ENCODE results near the gene CACNA2D1.

Gene CACNA2D1

DNA sequence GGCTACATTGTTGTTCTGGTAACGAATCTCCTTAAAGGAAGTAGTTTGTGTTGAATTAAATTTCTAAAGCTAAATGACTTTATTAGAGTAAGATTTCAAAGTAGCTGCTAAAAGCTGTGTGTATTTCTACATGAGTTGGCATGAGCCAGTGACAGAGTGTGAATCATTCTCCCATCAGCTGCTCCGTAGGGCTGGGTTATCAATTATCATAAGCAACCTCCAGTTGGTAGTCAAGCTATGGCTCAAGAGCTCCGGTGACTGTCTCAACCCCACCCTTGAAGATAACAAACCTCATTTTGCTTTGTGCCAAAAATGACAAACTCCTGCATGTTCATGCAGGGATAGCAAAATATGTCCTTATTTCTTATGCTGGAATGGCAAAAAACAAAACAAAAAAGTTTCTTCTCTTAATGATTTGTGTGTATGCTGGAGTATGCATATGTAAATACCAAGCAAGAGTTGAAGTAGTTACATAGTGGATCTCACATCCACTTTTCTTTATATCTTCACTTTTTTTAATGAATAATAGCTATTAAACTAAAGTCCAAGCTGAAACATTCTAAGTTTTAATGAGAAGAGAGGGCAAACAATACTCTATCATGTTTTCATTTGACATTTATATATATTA, 249.4 kb downstream of the CACNA2D1 start:
- TF ChIP-seq, protein P1, sequence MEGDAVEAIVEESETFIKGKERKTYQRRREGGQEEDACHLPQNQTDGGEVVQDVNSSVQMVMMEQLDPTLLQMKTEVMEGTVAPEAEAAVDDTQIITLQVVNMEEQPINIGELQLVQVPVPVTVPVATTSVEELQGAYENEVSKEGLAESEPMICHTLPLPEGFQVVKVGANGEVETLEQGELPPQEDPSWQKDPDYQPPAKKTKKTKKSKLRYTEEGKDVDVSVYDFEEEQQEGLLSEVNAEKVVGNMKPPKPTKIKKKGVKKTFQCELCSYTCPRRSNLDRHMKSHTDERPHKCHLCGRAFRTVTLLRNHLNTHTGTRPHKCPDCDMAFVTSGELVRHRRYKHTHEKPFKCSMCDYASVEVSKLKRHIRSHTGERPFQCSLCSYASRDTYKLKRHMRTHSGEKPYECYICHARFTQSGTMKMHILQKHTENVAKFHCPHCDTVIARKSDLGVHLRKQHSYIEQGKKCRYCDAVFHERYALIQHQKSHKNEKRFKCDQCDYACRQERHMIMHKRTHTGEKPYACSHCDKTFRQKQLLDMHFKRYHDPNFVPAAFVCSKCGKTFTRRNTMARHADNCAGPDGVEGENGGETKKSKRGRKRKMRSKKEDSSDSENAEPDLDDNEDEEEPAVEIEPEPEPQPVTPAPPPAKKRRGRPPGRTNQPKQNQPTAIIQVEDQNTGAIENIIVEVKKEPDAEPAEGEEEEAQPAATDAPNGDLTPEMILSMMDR (conservative IDR thresholded peaks at IDR 0.05; ENCODE audit: low read depth, low read length) = no peak
- DNase-seq (ENCODE audit: low read depth) = no peak
- no peak overlapping the region for H3K4me3 ChIP-seq (ENCODE audit: low read length)

DNA sequence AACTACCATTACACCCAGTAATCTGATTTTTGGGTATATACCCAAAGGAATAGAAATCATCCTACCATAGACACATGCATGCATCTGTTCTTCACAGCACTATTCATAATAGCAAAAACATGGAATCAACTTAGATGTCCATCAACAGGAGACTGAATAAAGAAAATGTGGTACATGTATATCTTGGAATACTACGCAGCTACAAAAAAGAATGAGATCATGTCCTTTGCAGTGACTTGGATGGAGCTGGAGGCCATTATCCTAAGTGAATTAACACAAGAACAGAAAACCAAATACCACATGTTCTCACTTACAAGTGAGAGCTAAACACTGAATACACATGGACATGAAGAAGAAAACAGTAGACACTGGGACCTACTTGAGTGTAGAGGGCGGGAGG, 254.9 kb downstream of the CACNA2D1 start:
- TF ChIP-seq, protein P1 (conservative IDR thresholded peaks at IDR 0.05; ENCODE audit: low read depth, low read length) = no peak
- DNase-seq (ENCODE audit: low read depth) = no peak
- no peak overlapping the region for H3K4me3 ChIP-seq (ENCODE audit: low read length)

DNA sequence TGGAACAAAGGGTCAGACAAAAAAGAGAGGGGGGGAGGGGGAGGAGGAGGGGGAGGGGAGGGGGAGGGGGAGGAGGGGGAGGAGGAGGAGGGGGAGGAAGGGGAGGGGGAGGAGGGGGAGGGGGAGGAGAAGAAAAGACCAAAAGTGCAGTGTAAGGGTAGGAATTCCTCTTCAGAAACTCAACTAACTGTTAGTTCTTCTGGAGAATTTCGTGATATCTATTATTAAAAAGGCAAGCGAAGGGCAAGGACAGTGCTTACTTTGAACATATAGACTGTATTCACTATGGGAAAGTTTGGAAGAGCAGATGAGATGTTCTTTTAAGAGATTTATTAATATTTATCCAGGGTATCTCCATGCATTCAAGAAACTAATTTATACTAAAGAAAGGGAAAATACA, 258.1 kb downstream of the CACNA2D1 start:
- no peak for DNase-seq (ENCODE audit: low read depth)
- H3K4me3 ChIP-seq (ENCODE audit: low read length) = no peak overlapping the region
- TF ChIP-seq, protein P1 (conservative IDR thresholded peaks at IDR 0.05; ENCODE audit: low read depth, low read length) = no peak

DNA sequence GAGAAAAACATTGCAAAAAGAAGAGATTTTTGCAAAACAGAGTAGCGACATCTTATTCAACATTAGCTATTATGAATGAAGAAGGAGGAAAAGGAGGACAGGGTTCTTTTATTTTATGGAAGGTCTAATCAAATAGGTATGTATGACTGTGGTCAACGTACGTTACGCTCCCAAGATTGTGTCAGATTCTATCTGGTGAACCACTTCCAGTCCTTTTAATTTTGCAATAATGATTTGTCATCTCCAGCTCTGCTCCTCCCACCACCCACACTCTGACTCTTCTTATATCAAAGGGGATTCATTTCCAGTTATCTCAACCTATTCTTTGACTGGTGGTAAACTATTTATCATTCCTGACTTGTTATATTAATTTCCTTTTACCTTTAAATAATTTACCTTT, 259.9 kb downstream of the CACNA2D1 start:
- H3K4me3 ChIP-seq (ENCODE audit: low read length) = no peak overlapping the region
- TF ChIP-seq, protein P1 (conservative IDR thresholded peaks at IDR 0.05; ENCODE audit: low read depth, low read length) = no peak
- no peak for DNase-seq (ENCODE audit: low read depth)

DNA sequence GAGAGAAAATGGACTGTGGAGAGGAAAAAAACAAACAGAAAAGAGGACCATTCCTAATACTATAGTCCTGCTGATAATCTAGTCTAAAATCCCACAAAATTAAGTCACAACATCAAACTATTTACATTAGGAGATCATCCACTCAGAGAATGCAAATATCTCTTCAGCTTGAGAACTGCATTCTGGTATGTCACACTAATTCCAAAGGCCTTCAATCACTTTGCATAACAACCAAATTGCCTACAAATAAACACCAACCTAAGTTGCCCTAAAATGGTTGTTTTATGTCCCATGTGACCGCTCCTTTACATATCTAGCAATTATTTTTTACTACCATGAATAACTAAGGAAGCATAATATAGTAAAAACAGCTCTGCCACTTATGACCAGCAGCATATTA, 264.3 kb downstream of the CACNA2D1 start:
- no peak for DNase-seq (ENCODE audit: low read depth)
- no peak overlapping the region for H3K4me3 ChIP-seq (ENCODE audit: low read length)
- TF ChIP-seq, protein P1 (conservative IDR thresholded peaks at IDR 0.05; ENCODE audit: low read depth, low read length) = no peak

DNA sequence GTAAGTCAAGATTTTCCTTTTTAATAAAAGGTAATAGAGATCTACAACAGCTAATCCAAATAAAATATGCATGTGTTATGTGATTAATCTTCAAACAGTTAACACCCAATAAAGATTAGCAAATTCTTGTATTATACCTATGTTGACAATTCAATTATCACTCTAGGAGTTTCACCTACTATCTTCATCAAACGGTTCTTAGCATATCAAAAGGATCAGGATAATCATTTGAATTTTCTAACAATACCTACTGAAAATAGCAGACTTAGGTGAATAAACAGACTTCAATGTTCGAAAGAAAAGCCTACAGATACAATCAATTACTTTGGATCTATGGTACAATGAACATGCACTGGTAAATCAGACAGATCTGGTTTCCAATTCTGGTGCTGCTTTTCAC, 268.3 kb downstream of the CACNA2D1 start:
- TF ChIP-seq, protein P1 (conservative IDR thresholded peaks at IDR 0.05; ENCODE audit: low read depth, low read length) = no peak
- no peak for DNase-seq (ENCODE audit: low read depth)
- H3K4me3 ChIP-seq (ENCODE audit: low read length) = no peak overlapping the region

DNA sequence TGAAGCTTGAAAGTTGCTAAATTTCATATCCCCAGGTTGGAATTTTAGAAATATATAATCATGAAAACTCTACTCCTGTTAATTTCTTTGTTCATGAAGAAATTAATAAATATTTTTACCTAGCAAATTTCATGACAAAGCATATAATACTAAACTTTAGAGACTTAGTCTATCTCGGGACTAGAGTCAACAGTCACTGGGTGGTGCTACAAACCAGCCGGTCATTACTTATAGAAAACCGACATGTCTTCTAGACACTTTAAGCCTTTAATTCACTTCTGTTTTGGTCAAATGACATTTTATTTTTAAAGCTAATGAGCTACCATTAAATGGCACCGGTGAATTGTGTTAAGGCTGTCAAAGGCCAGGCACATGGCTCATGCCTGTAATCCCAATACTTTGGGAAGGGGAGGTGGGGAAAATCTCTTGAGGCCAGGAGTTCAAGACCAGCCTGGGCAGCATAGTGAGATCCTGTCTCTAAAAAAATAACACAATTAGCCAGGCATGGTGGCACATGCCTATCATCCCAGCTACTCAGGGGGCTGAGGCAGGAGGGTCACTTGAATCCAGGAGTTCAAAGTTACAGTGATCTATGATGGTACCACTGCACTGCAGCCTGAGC, 270.1 kb downstream of the CACNA2D1 start:
- DNase-seq (ENCODE audit: low read depth) = no peak
- TF ChIP-seq, protein P1 (conservative IDR thresholded peaks at IDR 0.05; ENCODE audit: low read depth, low read length) = no peak
- H3K4me3 ChIP-seq (ENCODE audit: low read length) = no peak overlapping the region
